OCI-LY1 (cell line): Measurements from ENCODE around the gene OTOP3.

Experiments used
- H2AFZ ChIP-seq: fragments of 200-600 bp; sonication (generic), shearing (Covaris generic); 2 replicates; pipeline ENCODE4 v1.6.0; 2014; ENCODE audit warnings: antibody characterized with exemption, mild to moderate bottlenecking, low read length
- H3F3A ChIP-seq: fragments of 200-600 bp; sonication (generic), shearing (Covaris generic); 2 replicates; pipeline ENCODE4 v1.6.0; 2014; ENCODE audit warnings: mild to moderate bottlenecking, antibody characterized with exemption, low read length, moderate library complexity; ENCODE audit not compliant: insufficient read depth
- H3K27ac ChIP-seq: fragments of 200-600 bp; sonication (generic); 2 replicates; pipeline ENCODE4 v1.5.1; 2014; ENCODE audit warnings: low read length, mixed run types, mild to moderate bottlenecking, low read depth; ENCODE audit not compliant: poor library complexity, severe bottlenecking
- H3K27me3 ChIP-seq: fragments of 200-600 bp; sonication (generic); 2 replicates; pipeline ENCODE4 v1.6.0; 2014; ENCODE audit warnings: antibody characterized with exemption, mild to moderate bottlenecking, low read length, moderate library complexity; ENCODE audit not compliant: insufficient read depth
- H3K36me3 ChIP-seq: fragments of 200-600 bp; sonication (generic); 2 replicates; pipeline ENCODE4 v1.6.1; 2014; ENCODE audit warnings: mild to moderate bottlenecking, antibody characterized with exemption, low read length, moderate library complexity, mixed read lengths; ENCODE audit not compliant: insufficient read depth
- H3K4me1 ChIP-seq: fragments of 200-600 bp; sonication (generic); 2 replicates; pipeline ENCODE4 v1.5.1; 2014; ENCODE audit warnings: mild to moderate bottlenecking, low read length, moderate library complexity; ENCODE audit not compliant: insufficient read depth, severe bottlenecking
- H3K4me2 ChIP-seq: fragments of 200-600 bp; sonication (generic), shearing (Covaris generic); 2 replicates; pipeline ENCODE4 v1.6.1; 2014; ENCODE audit warnings: low read length
- H3K4me3 ChIP-seq: fragments of 200-600 bp; sonication (generic); 2 replicates; pipeline ENCODE4 v1.5.1; 2014; ENCODE audit warnings: low read length, low read depth, mild to moderate bottlenecking, mixed read lengths; ENCODE audit not compliant: poor library complexity, severe bottlenecking
- H3K79me2 ChIP-seq: fragments of 200-600 bp; shearing (Covaris generic); 2 replicates; pipeline ENCODE4 v1.6.1; 2016; ENCODE audit warnings: mixed run types, low read length, mixed read lengths; ENCODE audit not compliant: insufficient read depth
- H3K9ac ChIP-seq: fragments of 200-600 bp; sonication (generic), shearing (Covaris generic); 2 replicates; pipeline ENCODE4 v1.6.1; 2014; ENCODE audit warnings: mild to moderate bottlenecking, low read length, mixed read lengths
- H3K9me2 ChIP-seq: fragments of 200-600 bp; sonication (generic), shearing (Covaris generic); 2 replicates; pipeline ENCODE4 v1.6.1; 2014; ENCODE audit warnings: low read depth, mild to moderate bottlenecking, low read length, mixed read lengths
- H3K9me3 ChIP-seq: fragments of 200-600 bp; shearing (Covaris generic); 2 replicates; pipeline ENCODE4 v1.6.1; 2014; ENCODE audit warnings: low read length, mixed read lengths
- H4K20me1 ChIP-seq: fragments of 200-600 bp; sonication (generic), shearing (Covaris generic); 2 replicates; pipeline ENCODE4 v1.6.0; 2016; ENCODE audit warnings: mild to moderate bottlenecking, low read length; ENCODE audit not compliant: insufficient read depth
- EZH2 ChIP-seq: fragments of 200-600 bp; sonication (generic), shearing (Covaris generic); IDR thresholded peaks from 2 replicates; pipeline ENCODE4 v1.8.0; 2017; ENCODE audit warnings: borderline replicate concordance, mixed run types, mild to moderate bottlenecking, antibody characterized with exemption, low read length, moderate library complexity, mixed read lengths
- TF ChIP-seq, protein P1 (sequence below): fragments of 200-600 bp; sonication (generic), shearing (Covaris generic); IDR thresholded peaks from 2 replicates; pipeline ENCODE4 v1.5.1; 2017; ENCODE audit warnings: mild to moderate bottlenecking, antibody characterized with exemption, low read length, moderate library complexity, mixed read lengths

OTOP3 gene

DNA sequence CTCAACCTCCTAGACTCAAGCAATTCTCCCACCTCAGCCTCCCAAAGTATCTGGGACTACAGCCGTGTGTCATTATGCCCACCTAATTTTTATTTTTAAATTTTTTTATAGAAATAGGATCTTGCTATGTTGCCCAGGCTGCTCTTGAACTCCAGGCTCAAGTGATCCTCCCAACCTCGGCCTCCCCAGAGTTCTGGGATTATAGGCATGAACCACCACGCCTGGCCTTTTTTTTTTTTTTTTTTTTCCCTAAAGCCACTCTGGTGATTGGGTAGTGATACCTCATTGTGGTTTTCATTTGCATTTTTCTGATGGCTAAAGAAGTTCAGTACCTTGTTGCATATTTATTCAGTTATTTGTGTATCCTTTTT, 50.5 kb downstream of the OTOP3 start:
- Histone ChIP-seq H3K4me2 (no peak overlapping the region), H3F3A (peaks cover 5% of the 10 kb centered on the region; the same call in 1 of the 2 replicates), H3K36me3 (no peaks in the 10 kb centered on the region), H4K20me1 (no peaks in the 10 kb centered on the region), H3K9me3 (no peaks in the 10 kb centered on the region), H3K4me1 (peaks cover 18% of the 10 kb centered on the region), H3K79me2 (no peaks in the 10 kb centered on the region), H3K27me3 (0 out of 2 replicates have a peak, but pooled peaks cover 7% of the 10 kb centered on the region), H3K4me3 (no peak overlapping the region), H3K9me2 (no peaks in the 10 kb centered on the region), H3K27ac (no peak overlapping the region), H2AFZ (no peak overlapping the region), H3K9ac (no peak overlapping the region)
- no peak for TF ChIP-seq EZH2
- TF ChIP-seq, protein P1, sequence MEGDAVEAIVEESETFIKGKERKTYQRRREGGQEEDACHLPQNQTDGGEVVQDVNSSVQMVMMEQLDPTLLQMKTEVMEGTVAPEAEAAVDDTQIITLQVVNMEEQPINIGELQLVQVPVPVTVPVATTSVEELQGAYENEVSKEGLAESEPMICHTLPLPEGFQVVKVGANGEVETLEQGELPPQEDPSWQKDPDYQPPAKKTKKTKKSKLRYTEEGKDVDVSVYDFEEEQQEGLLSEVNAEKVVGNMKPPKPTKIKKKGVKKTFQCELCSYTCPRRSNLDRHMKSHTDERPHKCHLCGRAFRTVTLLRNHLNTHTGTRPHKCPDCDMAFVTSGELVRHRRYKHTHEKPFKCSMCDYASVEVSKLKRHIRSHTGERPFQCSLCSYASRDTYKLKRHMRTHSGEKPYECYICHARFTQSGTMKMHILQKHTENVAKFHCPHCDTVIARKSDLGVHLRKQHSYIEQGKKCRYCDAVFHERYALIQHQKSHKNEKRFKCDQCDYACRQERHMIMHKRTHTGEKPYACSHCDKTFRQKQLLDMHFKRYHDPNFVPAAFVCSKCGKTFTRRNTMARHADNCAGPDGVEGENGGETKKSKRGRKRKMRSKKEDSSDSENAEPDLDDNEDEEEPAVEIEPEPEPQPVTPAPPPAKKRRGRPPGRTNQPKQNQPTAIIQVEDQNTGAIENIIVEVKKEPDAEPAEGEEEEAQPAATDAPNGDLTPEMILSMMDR: no peak

DNA sequence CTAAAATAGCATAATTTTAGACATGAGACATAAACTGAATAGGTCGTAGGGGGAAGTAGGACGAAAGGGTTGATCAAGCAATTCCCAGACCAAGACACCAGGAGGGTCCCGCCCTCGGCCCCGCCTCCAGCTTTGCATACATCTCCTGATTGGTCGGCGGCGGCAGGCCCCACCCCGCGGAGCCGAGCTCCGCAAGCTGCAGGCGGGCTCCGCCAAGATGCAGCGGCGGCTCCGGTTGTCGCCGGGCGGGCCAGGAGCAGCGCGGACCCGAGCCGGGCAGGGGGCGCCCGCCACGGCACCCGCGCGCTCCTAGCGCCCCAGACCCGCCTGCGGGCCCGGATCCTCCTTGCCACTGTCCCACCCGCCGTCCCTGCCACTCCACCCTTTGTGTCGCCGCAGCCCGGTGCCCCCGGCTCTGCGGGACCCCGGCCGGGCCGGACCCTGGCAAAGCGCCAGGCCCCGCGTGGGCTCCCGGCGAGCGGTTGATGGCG, 51.8 kb downstream of the OTOP3 start, which contains the start of gene CDR2L:
Gene CDR2L (plus strand): TSS at position 215 of the 491 bp plus-strand sequence. CDS start 412 bp downstream, outside the sequence.
- H3K36me3 ChIP-seq: no peaks in the 10 kb centered on the region
- peaks cover 7% of the 10 kb centered on the region for H3K4me1 ChIP-seq
- H3K4me2 ChIP-seq: peak within 1 kb of the TSS; percentile 67
- no peaks in the 10 kb centered on the region for H4K20me1 ChIP-seq
- H2AFZ ChIP-seq: no peak within 1 kb of the TSS
- 0 out of 2 replicates have a peak, but pooled peaks cover 4% of the 10 kb centered on the region for H3K27me3 ChIP-seq
- no peak within 1 kb of the TSS for H3K27ac ChIP-seq
- peak within 1 kb of the TSS; percentile 52; the same call in 1 of the 2 replicates for H3K9ac ChIP-seq
- TF ChIP-seq, protein P1: no peak
- no peak for TF ChIP-seq EZH2
- peaks cover 5% of the 10 kb centered on the region; the same call in 1 of the 2 replicates for H3F3A ChIP-seq
- H3K4me3 ChIP-seq: peak within 1 kb of the TSS; percentile 62
- no peaks in the 10 kb centered on the region for H3K9me3 ChIP-seq
- no peaks in the 10 kb centered on the region for H3K79me2 ChIP-seq
- no peaks in the 10 kb centered on the region for H3K9me2 ChIP-seq

DNA sequence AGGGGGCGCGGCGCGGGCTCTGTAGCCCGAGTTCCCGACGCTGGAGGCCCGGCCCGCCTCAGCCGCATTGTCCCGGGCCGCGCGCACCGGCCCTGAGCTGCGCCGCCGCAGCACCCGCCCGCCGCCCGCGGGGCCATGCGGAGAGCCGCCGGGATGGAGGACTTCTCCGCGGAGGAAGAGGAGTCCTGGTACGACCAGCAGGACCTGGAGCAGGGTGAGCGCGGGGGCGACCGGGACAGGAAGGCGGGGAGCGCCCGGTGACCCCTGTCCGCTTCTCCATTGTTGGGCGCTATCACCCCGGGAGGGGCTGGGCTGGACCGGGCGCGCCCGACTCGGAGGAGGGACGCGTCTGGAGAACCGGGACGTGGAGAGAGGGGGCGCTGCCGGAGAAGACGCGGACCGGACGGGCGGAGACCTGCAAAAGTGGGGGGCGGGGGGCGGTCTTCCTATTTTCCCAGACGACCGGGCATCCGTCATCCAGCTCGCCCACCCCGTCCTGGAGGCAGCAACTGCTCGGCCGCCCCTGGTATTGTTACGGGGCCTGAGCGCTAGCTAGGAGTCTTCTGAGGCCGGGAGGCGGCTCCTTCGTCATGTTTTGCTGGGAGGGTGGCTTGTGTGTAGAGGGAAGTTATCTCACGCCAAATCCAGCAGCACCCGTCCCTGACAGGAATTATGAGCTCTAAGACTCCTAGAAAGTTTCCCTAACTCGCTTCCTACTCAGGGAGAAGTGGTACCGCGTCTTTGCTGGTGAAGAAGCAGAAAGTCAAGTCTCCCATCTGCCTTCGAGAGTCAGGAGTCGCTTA, 52.4 kb downstream of the OTOP3 start:
- Histone ChIP-seq H3K4me3 (peak overlapping the region; percentile 62), H3K27ac (no peak overlapping the region)

More for the DNA sequence above, 52.4 kb downstream of the OTOP3 start:
- no peaks in the 10 kb centered on the region for H3K36me3 ChIP-seq
- H3K4me2 ChIP-seq: peak overlapping the region; percentile 67
- H4K20me1 ChIP-seq: no peaks in the 10 kb centered on the region
- H3K27me3 ChIP-seq: 0 out of 2 replicates have a peak, but pooled peaks cover 4% of the 10 kb centered on the region
- H3K9ac ChIP-seq: peak overlapping the region; percentile 52; the same call in 1 of the 2 replicates
- H3K79me2 ChIP-seq: no peaks in the 10 kb centered on the region
- peaks cover 4% of the 10 kb centered on the region for H3K4me1 ChIP-seq
- H3F3A ChIP-seq: peaks cover 5% of the 10 kb centered on the region; the same call in 1 of the 2 replicates
- no peak overlapping the region for H2AFZ ChIP-seq
- no peak for TF ChIP-seq EZH2
- TF ChIP-seq, protein P1: no peak
- H3K9me3 ChIP-seq: no peaks in the 10 kb centered on the region
- H3K9me2 ChIP-seq: no peaks in the 10 kb centered on the region
